Loucy (cell line): ENCODE measurements around the gene HOXA7.

Experiments used
- H2AFZ ChIP-seq: fragments of 200-600 bp; sonication (generic); 2 replicates; pipeline ENCODE4 v1.6.0; 2016; ENCODE audit warnings: antibody characterized with exemption, mild to moderate bottlenecking, low read length, moderate library complexity
- H3F3A ChIP-seq: fragments of 200-600 bp; 2 replicates; pipeline ENCODE4 v1.6.0; 2016; ENCODE audit warnings: antibody characterized with exemption, low read depth, mild to moderate bottlenecking
- H3K27me3 ChIP-seq: fragments of 200-600 bp; sonication (generic); 2 replicates; pipeline ENCODE4 v1.6.1; 2014; ENCODE audit warnings: low read length, mild to moderate bottlenecking; ENCODE audit not compliant: insufficient read depth, poor library complexity, severe bottlenecking
- H3K36me3 ChIP-seq: fragments of 200-600 bp; sonication (generic); 2 replicates; pipeline ENCODE4 v1.6.1; 2016; ENCODE audit warnings: low read length; ENCODE audit not compliant: insufficient read depth
- H3K4me1 ChIP-seq: fragments of 200-600 bp; sonication (generic); 2 replicates; pipeline ENCODE4 v1.5.1; 2014; ENCODE audit warnings: low read length, mild to moderate bottlenecking; ENCODE audit not compliant: insufficient read depth, poor library complexity, severe bottlenecking
- H3K4me2 ChIP-seq: fragments of 200-600 bp; sonication (generic); 2 replicates; pipeline ENCODE4 v1.6.0; 2014; ENCODE audit warnings: antibody characterized with exemption, low read length, low read depth, mild to moderate bottlenecking; ENCODE audit not compliant: poor library complexity, severe bottlenecking
- H3K4me3 ChIP-seq: fragments of 200-600 bp; sonication (generic); 2 replicates; pipeline ENCODE4 v1.5.1; 2014; ENCODE audit warnings: low read length, mild to moderate bottlenecking, mixed read lengths; ENCODE audit not compliant: poor library complexity, severe bottlenecking
- H3K79me2 ChIP-seq: fragments of 200-600 bp; sonication (generic); 2 replicates; pipeline ENCODE4 v1.6.1; 2014; ENCODE audit warnings: low read length; ENCODE audit not compliant: insufficient read depth
- H3K9ac ChIP-seq: fragments of 200-600 bp; sonication (generic); 2 replicates; pipeline ENCODE4 v1.6.0; 2014; ENCODE audit warnings: mild to moderate bottlenecking, low read depth, low read length, moderate library complexity; ENCODE audit not compliant: poor library complexity, severe bottlenecking
- H3K9me2 ChIP-seq: fragments of 200-600 bp; sonication (generic); replicated peaks from 2 replicates; pipeline ENCODE4 v1.6.1; 2016; ENCODE audit warnings: low read depth, low read length, mixed read lengths
- H3K9me3 ChIP-seq: fragments of 200-600 bp; sonication (generic); 2 replicates; pipeline ENCODE4 v1.6.1; 2014; ENCODE audit warnings: mild to moderate bottlenecking, antibody characterized with exemption, low read length, low read depth; ENCODE audit not compliant: insufficient read depth
- H4K20me1 ChIP-seq: fragments of 200-600 bp; sonication (generic); 2 replicates; pipeline ENCODE4 v1.6.0; 2014; ENCODE audit warnings: antibody characterized with exemption, low read length, mild to moderate bottlenecking; ENCODE audit not compliant: insufficient read depth, poor library complexity, severe bottlenecking
- EZH2phosphoT487 ChIP-seq: fragments of 200-600 bp; IDR thresholded peaks from 2 replicates; pipeline ENCODE4 v1.6.1; 2018; ENCODE audit warnings: antibody characterized with exemption, mild to moderate bottlenecking, moderate library complexity, borderline replicate concordance
- TF ChIP-seq, protein P1 (sequence below): fragments of 200-600 bp; sonication (generic); conservative IDR thresholded peaks from 2 replicates; pipeline ENCODE4 v1.5.1; 2014; ENCODE audit warnings: mild to moderate bottlenecking, antibody characterized with exemption, low read length

The HOXA7 gene

DNA sequence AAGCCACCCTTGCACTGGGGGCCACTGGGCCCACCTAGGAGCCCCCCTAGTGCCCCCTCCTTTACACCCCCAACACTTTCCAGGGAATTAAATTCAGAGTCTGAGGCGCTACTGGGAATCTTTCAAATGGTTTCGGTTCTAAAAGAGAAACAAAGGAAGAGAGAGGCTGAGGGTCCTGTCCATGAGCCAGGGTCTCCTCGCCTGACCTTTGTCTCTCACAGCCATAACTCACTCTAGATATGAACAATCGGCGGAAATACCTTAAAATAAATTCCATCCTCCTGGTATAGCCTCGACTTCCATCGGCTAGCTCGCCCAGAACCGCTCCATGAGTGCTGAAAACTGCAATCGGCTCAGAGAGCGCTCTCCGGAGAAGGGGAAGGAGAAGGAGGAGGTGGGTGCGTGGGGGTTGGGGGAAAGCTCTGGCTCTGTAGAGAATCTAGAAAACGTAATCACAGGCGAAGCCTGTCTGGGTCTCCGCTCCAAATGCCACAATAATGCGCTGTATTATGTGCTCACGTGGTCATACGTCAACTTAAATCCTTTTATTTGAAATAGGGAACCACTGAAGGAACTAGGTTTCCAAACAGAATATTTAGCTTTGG is 38.5 kb downstream of the HOXA7 start:
- Histone ChIP-seq H3K4me1 (no peaks in the 10 kb centered on the region), H3K79me2 (peaks cover 94% of the 10 kb centered on the region), H3K27me3 (no peaks in the 10 kb centered on the region), H2AFZ (no peak overlapping the region), H4K20me1 (peaks cover 51% of the 10 kb centered on the region), H3K9ac (no peak overlapping the region), H3K9me3 (no peaks in the 10 kb centered on the region), H3K4me2 (no peak overlapping the region), H3K4me3 (no peak overlapping the region), H3K36me3 (peaks cover 89% of the 10 kb centered on the region; the same call in 1 of the 2 replicates), H3F3A (no peaks in the 10 kb centered on the region), H3K9me2 (no peaks in the 10 kb centered on the region)
- no peak for TF ChIP-seq EZH2phosphoT487
- TF ChIP-seq, protein P1, sequence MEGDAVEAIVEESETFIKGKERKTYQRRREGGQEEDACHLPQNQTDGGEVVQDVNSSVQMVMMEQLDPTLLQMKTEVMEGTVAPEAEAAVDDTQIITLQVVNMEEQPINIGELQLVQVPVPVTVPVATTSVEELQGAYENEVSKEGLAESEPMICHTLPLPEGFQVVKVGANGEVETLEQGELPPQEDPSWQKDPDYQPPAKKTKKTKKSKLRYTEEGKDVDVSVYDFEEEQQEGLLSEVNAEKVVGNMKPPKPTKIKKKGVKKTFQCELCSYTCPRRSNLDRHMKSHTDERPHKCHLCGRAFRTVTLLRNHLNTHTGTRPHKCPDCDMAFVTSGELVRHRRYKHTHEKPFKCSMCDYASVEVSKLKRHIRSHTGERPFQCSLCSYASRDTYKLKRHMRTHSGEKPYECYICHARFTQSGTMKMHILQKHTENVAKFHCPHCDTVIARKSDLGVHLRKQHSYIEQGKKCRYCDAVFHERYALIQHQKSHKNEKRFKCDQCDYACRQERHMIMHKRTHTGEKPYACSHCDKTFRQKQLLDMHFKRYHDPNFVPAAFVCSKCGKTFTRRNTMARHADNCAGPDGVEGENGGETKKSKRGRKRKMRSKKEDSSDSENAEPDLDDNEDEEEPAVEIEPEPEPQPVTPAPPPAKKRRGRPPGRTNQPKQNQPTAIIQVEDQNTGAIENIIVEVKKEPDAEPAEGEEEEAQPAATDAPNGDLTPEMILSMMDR, result no peak

DNA sequence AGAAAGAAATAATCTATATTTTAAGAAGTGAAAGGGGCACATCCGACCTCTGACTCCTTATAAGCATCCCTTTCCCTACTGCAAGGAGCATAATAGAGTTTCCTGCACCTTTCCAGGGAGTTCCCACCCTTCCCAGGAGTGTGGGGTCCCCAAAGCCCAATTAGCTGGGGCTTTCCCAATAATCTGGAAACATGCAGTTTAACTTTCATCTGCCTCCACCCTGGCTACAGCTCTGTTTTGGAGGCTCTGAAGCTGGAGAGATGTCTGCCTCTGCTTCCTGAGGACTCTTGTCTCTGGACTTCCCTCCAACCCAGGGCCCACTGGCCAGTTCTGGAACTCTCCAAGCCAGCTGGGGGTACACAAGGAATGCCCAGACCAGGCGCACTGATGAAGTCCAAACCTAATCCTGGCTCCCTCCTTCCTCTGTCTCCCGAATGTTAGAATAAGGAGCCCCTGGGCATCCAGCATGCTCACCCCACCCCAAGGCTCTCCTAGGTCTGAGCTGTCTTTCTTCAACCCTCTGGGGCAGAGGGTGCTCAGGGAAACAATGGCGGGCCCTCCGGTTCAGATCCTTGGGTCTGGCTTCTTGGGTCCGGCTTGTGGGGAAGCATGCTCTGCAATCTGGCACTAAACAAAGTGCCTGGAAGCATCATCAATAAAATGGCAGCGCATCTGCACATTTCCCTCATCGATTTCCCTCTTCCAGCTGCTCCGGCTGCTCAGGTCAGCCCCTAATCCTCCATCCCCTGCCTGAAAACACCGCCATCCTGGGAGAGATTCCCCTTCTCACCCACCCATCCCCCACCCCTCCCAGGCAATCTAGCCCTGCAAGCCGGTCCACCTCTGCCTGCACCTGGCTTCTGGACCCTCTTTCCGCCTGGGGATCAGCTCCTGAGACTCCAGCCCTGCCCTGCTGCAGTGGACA is 39.3 kb downstream of the HOXA7 start:
- Histone ChIP-seq H3K4me2 (no peak overlapping the region), H3K4me3 (no peak overlapping the region), H3K27me3 (no peaks in the 10 kb centered on the region), H3K4me1 (no peaks in the 10 kb centered on the region), H3F3A (no peaks in the 10 kb centered on the region), H3K9me3 (no peaks in the 10 kb centered on the region), H3K9ac (no peak overlapping the region), H3K79me2 (peaks cover 94% of the 10 kb centered on the region), H2AFZ (no peak overlapping the region), H3K36me3 (peaks cover 89% of the 10 kb centered on the region; the same call in 1 of the 2 replicates), H3K9me2 (no peaks in the 10 kb centered on the region), H4K20me1 (peaks cover 53% of the 10 kb centered on the region)
- no peak for TF ChIP-seq EZH2phosphoT487
- TF ChIP-seq, protein P1, result no peak

DNA sequence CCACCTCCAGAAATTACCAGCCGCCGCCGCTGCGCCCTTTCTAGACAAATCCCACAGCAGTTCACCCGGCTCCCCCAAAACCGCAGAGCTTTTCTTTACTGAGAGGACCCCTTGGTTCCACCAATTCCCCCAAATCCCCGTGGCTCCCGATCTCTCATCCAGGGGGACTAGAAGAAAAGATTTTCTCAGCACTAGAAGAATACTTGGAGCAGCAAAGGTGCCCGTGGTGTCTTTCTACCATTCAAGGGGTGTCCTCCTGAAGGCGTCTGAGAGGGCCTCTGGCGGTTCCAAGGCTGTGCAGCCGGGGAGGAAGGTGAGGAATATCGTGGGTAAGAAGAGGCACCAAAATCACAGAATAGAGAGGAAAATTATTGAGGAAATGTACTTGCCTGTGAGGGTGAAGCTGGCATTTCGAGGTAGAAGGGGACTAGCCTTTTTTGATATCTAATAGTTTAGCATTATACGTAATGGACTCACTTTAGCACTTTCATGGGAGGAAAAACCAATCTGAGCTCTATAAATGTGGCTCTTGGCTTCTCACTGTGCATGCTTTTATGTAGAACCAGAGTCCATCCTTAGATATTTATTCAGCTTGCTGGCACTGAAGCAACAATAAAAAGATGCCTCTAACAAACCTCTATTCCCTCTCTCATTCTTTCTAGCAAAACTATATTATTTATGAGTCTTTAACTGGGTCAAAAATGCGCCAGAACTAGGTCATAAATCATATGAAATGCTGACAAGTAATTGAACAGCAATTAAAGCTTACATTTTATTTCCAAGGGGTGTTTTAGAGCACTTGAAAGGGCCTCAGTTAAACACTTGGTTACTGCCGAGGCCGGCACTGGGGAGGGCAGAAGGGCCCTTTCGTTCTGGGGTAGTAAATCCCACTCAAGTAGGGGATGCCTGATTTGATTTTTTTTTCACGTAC is 40.2 kb downstream of the HOXA7 start:
- H2AFZ ChIP-seq, result no peak overlapping the region
- H3K4me1 ChIP-seq, result no peaks in the 10 kb centered on the region

More for the DNA sequence above, 40.2 kb downstream of the HOXA7 start:
- Histone ChIP-seq H3K4me2 (no peak overlapping the region), H3K4me3 (no peak overlapping the region), H3K9ac (no peak overlapping the region), H3K9me2 (no peaks in the 10 kb centered on the region), H3K79me2 (peaks cover 94% of the 10 kb centered on the region), H3K9me3 (no peaks in the 10 kb centered on the region), H3K27me3 (no peaks in the 10 kb centered on the region), H3K36me3 (peaks cover 89% of the 10 kb centered on the region; the same call in 1 of the 2 replicates), H4K20me1 (peaks cover 50% of the 10 kb centered on the region), H3F3A (no peaks in the 10 kb centered on the region)
- no peak for TF ChIP-seq EZH2phosphoT487
- TF ChIP-seq, protein P1, result no peak
